EL (cell line): ENCODE measurements around the gene LCN15.
A peak's percentile ranks its signal among the peaks of the same experiment; 100 is the strongest.
"Not testable (repeated sequence)": the region's sequence is repeated elsewhere in the genome, so short reads cannot be mapped to it uniquely, and the experiment has no call there.

Experiments
- DNase-seq: peaks from one replicate; pipeline ENCODE4 v3.0.0-alpha.2; 2016

LCN15 gene, protein sequence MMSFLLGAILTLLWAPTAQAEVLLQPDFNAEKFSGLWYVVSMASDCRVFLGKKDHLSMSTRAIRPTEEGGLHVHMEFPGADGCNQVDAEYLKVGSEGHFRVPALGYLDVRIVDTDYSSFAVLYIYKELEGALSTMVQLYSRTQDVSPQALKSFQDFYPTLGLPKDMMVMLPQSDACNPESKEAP

DNA sequence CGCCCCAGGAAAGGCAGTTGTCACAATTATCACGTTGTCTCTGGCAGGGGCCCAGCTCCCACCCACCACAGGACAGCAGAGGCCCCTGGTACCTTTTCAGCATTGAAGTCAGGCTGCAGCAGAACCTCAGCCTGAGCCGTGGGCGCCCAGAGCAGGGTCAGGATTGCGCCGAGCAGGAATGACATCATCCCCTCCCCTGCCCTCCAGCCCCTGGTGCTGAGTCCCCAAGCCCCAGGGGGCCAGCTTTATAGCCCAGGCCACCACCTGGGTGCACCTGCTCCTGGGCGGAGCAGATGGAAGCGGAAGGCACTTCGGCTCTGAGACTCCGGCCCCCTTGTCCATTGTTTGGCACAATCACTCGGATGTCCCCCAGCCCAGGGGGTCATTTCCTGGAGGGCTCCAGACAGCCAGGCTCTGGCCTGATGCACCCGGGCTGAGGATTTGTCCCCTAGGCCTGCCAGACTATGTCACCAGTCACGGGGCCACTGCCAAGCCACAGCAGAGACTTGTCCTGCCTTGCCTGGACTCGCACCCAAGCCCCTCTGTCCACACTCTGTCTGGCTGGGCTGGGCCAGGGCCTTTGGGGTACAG is at the start of gene LCN15:
Gene LCN15 (minus strand): TSS at position 218 of the 591 bp plus-strand sequence. CDS start 30 bp downstream, at position 188.
- no peak for DNase-seq

DNA sequence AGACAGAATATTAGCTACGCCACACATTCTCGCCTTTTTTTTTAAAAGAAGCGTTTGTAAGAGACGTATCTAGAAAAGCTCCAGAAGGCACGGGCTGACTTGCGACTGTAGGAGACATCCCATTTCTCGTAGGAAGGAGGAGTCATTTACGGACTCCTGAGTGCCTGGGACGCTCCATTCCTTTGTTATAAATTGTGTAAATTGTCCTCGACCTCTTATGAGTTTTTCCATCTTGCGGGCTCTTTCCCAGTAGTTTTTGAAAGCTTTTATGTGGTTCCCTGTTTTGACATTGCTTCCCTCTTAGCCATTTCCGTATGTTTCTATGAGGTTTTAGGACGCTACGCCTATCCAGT is 44.5 kb upstream of the LCN15 start:
- DNase-seq, result peak; percentile 40

DNA sequence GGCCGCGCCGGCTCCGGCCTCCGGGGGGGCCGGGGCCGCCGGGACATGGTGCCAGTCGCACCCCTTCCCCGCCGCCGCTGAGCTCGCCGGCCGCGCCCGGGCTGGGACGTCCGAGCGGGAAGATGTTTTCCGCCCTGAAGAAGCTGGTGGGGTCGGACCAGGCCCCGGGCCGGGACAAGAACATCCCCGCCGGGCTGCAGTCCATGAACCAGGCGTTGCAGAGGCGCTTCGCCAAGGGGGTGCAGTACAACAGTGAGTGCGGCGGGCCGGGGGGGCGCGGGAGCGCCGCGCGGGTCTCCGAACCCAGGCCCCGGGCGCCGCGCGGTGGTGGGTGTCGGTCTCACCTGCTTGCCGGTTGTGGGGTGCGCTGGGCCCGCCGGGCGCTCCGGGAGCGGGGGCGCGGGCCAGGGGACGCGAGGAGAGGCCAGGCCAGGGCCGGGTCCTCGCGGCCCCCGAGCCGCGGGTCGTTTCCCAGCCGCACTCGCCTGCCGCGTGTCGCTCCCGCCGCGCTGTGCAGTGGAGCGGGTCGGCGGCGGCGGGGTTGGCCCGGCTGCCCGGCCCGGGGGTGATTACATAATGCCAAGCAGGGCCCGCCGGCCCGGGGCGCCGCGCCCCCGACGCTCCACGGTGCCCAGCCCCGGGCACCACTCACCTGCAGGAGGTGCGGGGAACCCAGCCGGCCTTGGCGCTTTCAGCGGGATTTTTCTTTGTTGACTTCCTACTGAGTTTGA is 43.9 kb upstream of the LCN15 start:
- DNase-seq, result peak; percentile 19

DNA sequence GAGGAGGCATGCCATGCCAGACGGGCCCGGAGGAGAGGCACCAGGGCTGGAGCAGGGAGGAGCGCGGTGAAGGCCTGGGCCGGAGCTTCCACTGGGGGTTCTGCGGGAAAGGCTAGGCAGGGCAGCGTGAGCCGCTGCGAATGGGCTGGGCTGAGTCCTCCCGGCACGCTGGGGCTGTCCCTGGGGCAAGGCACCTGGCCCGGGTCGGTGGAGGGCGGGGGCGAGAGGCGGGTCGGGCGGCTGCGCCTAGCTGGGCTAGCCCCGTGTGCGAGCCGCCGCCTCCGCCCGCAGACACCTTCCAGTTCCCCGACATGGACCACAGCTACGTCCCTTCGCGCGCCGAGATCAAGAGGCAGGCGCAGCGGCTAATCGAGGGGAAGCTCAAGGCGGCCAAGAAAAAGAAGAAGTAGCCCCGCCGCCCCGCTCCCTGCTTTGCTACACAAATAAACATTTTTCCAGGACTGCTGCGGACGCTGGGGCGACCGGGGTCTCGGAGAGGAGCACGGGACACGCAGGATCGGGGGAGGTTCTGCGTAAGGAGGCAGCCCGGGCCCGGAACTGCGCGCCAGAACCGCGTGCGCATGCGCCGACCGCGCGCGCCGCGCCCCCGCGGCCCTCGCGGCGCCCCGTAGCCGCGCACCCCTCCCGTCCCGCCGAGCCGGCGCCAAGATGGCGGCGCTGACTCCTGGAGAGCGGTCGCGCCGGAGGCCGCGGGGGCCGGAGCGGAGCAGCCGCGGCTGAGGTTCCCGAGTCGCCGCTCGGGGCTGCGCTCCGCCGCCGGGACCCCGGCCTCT is 43.2 kb upstream of the LCN15 start, which contains the start of gene RABL6:
Gene RABL6 (plus strand): TSS at position 668 of the 794 bp plus-strand sequence. CDS start 249 bp downstream, outside the sequence.
- DNase-seq, result peak; percentile 78

DNA sequence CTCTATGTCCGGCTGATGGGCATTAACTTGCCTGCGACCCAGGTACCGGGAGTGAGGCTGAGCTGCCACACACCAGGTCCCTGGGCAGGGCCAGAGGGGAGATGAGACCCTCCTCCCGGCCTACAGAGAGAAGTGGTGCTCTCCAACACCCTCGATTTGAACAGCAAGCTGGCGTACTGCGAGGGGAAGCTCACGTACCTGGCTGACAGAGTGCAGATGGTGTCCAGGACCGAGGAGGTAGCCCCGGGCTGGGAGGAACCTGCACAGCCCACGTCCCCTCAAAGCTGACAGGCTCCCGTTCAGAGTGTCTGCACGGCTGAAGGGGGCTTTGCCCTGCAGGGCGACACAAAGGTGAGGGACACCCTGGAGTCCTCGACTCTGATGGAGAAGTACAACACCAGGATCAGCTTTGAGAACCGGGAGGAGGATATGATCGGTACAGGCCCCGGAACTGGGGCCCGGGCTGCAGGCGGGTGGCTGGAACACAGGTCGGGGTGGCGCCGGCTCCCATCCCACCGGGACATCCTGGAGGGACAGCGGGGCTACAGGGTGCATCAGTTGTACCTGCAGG is 42.4 kb upstream of the LCN15 start:
- no peak for DNase-seq

DNA sequence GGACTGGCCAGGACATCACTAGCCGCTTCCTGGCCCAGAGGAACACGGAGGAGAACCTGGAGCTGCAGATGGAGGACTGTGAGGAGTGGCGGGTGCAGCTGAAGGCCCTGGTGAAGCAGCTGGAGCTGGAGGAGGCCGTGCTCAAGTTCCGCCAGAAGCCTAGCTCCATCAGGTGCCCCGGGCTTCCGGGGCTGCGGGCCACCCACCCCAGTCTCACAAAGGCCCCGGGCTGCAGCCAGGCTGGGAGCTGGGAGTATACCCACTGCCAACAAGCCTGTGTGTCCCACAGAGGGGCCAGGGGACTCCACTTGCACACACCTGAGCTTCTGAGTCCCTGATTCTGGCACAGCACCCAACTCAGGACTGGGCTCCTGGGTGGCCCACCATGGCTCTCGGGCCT is 41.7 kb upstream of the LCN15 start:
- no peak for DNase-seq

DNA sequence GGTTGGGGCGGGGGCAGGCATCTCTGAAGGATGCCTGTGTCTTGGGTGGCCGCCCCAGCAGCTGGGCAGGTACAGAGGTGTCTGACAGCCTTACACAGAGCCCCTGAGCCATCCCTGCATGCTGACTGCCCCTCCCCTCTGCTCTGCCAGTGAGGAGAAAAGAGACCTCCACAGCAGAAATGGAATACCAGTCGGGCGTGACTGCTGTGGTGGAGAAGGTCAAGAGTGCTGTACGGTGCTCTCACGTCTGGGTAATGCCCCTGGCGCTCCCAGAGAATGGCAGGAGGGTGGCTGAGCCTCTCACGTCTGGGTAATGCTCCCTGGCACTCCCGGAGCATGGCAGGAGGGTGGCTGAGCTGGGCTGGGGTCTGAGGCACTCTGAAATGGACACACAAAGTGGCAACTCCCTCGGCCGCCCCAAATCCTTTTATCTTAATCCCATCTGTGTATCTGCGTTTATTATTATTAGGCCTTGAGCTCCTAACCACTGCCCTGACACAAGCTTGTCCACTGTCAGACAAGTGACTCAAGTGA is 41.0 kb upstream of the LCN15 start:
- DNase-seq, result no peak

DNA sequence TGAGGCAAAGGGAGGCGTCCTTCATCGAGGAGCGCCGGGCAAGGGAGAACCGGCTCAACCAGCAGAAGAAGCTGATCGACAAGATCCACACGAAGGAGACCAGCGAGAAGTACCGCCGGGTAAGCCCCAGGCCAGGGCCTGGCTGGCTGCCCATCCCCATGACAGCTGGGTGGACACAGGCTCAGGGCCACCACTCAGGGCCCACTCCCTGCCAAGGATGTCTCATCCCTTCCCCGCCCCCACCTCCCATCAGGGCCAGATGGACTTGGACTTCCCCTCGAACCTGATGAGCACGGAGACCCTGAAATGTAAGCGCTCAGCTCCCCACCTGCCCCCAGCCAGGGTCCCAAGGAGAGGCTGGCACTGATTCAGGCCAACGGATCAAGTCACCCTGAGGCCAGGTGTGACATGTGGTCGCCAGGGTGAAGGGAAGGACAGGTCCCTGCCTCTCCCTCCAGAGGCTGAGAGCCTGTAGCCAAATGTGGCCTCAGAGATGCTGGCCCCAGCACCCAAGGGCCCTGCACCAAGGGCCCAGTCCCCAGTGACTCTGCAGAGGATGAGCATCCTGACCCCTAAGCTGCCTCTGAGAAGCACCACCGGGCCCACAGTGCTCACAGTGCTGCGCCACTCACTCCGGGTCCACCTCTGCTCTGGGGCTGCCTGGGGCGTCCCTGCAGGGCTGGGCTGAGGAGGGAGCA is 40.3 kb upstream of the LCN15 start:
- no peak for DNase-seq

DNA sequence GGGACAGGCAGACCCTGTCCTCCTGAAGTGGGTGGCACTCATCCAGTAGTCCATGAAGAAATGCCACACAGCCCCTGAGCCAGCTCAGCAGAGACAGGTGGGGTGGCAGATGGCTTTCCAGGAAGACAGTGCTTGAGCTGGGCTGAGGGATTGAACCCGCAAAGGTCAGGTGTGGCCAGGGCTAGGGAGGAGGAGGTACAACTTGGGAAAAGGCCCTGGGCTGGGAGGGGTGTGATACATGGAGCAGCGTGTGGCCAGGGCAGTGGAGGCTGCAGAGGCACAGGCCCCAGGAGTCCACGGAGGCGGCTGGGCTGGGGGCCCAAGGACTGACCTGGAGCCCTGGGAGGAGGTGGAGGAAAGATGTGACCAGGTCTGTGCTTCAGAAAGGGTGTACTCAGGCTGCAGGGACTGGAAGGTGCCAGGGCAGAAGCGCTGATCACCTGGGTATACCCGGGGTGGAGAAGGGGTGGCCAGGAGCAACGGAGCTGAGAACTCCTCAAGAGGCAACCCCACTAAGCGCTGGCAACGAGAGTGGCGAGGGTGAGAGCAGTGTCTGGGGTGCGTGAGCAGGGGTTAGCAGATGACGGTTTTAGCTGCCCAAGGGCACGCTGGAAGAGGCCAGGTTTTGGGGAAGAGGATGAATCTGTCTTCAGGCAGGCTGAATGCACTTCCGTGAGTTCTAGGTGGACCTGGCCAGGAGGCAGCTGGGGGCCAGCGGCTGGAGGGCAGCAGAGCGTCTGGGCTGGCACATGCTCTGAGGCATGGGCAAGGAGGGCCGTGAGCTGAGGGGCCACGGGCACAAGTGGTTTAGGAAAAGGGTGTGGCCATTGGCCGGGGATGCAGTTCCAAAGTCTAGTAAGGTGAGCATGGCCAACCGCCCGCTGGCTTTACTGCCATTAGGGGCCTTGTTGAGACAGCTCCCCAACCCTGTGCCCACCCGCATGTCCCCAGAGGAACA is 39.5 kb upstream of the LCN15 start:
- DNase-seq, result no peak

DNA sequence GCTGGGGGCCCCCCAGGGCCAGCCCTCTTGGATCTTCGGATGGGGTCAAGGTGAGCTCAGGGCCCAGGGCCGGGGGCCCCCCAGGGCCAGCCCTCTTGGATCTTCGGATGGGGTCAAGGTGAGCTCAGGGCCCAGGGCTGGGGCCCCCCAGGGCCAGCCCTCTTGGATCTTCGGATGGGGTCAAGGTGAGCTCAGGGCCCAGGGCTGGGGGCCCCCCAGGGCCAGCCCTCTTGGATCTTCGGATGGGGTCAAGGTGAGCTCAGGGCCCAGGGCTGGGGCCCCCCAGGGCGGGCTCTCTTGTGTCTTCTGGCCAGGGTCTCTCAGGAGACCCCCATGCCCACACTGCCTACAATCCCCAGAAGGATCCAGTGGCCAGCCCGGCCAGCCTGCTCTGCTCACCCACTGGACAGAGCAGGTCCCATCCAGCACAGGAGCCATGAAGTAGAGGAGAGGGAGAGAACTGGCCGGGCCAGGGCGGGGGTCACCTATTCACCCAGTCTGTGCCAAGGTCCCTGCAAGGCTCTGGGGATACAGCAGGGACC is 38.8 kb upstream of the LCN15 start:
- not testable (repeated sequence) for DNase-seq

DNA sequence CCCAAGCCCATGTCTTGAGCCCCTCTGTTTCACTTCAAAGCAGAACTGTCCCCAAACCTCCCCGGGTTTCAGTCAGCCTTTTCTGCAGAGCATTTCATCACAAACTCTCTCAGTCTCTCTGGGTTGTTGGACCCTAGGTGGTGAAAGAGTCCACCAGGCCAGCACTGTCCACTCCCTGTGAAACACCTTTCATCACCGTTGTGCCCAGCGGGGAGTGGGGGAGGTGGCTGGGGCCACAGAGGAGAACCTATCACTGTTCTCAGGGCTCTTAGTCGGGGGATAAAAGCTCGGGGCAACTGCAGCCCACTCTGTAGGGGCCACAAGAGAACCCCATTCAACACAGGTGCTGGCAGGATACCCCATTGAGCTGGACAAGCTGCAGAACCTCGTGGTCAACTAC is 38.0 kb upstream of the LCN15 start:
- no peak for DNase-seq

DNA sequence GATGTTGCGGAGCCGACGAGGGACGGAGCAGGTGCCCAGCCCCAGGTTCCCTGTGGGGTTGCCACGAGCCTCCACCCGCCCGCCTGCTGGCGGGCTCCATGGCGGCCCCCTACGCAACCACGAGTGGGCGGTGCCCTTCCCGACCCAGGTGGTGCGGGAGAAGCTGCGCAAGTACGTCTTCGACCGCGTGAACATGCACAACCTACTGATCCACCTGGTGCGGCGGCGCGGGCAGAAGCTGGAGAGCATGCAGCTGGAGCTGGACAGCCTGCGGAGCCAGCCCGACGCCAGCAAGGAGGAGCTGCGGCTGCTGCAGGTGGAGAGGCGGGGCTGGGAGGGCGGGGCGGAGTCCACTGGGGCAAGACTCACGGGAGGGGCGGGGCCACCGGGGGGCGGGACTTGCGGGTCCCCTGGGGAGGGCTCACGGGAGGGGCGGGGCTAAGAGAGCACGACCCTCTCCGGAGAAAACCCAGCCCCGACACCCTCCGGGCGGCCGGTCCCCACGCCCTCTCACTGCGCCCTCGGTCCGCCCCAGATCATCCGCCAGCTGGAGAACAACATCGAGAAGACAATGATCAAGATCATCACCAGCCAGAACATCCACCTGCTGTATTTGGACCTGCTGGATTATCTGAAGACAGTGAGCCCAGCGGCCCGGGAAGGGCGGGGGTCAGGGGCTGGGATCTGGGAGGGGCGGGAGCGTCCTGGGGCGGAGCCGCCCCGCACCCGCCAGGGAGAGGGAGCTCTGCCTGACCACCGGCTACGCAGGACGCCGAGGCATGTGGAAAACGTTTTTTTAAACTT is 35.7 kb upstream of the LCN15 start:
- DNase-seq, result peak; percentile 75

DNA sequence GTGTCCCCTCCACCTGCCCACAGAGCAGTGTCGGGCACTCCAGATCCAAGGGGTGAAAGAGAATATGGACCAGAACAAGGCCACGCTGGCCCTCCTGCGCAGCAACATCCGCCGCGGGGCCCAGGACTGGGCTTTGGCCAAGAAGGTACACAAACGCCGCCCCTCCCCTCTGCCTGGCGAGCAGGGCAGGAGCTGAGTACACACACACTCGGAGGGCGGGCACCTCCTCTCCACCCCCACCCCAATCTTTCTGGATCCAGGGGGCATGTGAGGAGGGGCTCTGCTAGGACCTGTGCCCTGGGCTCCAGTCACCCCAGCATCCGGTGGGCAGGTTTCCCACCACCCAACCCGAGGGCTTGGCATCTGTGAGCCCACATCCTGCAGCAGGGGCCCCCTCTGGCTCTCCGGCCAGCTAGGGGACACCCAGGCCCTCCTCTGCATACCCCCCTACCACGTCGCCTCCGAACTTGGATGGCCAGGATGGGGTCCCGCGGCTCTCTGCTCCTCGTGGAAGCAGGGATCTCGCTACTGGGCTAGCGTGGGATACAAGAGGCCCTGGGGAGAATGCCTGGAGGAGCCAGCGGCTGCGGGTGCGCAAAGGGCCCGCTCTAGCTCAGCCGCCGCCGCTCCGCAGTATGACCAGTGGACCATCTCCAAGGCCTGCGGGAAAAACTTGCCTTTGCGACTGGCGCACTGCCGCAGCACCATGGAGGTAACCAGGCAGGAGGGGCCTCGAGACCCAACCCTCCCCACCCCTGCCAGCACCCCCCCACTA is 34.9 kb upstream of the LCN15 start:
- no peak for DNase-seq

DNA sequence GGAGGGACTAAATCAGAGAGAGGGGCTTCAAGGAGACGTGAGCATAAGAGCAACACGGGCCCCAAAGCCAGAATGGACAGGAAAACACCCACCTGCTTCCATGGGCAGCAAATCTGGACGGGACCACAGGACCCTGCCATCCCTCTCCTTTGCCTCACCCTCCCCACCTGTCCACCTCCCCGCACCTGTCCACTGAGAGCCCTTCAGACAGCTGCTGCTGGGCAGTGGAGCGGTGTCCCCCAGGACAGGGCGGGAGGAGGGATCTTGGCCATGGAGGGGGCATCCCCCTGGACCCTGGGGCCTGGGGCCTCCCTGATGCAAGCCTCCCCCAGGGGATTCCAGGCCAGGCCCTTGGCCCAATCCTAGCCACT is 34.4 kb upstream of the LCN15 start:
- DNase-seq, result no peak

DNA sequence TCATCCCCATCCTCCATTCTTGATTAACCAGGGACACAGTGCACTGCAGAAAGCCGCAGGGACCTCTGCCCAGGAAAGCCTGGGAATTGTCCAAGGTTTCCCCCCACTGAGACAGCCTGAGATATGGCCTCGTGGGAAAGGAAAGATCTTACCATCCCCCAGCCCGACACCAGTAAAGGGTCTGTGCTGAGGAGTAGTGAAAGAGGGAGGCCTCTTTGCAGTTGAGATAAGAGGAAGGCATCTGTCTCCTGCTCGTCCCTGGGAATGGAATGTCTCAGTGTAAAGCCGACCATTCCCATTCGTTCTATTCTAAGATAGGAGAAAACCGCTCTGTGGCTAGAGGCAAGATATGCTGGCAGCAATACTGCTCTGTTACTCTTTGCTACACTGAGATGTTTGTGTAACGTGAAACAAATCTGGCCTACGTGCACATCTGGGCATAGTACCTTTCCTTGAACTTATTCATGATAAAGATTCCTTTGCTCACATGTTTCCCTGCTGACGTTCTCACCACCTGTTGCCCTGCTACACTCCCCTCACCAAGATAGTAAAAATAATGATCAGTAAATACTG is 32.5 kb upstream of the LCN15 start:
- not testable (repeated sequence) for DNase-seq

DNA sequence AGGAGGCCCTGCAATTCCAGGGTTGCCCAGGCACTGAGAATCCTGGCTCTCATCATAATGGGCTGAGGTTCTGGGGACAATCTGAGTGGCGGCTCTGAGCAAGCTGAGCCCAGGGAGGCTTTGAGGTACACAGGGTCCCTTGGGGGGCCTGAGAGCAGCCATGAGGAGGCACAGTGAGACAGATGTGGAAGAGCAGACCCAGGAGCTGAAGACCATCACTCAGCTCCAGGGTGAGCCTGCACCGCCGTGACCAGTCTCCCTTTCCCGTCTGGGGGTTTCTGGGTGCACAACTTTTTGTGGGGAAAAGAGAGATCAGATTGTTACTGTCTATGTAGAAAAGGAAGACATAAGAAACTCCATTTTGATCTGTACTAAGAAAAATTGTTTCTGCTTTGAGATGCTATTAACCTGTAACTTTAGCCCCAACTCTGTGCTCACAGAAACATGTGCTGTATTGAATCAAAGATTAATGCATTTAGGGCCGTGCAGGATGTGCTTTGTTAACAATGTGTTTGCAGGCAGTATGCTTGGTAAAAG is 32.0 kb upstream of the LCN15 start, which contains the start of gene CCDC183:
Gene CCDC183 (plus strand): TSS at position 101 of the 537 bp plus-strand sequence. CDS start 60 bp downstream, at position 161.
- DNase-seq, result no peak

DNA sequence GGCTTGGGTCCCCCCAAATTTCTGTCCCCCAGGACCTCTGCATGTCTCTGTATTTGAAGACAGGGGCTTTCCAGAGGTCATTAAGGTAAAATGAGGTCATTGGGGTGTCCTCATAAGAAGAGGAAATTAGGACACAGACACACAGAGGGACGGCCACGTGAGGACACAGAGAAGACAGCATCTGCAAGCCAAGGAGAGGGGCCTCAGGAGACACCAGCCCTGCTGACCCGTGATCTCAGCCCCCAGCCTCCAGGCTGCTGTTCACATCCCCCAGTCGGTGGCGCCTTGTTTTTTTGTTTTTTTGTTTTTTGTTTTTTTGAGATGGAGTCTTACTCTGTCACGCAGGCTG is 30.7 kb upstream of the LCN15 start:
- DNase-seq, result no peak

DNA sequence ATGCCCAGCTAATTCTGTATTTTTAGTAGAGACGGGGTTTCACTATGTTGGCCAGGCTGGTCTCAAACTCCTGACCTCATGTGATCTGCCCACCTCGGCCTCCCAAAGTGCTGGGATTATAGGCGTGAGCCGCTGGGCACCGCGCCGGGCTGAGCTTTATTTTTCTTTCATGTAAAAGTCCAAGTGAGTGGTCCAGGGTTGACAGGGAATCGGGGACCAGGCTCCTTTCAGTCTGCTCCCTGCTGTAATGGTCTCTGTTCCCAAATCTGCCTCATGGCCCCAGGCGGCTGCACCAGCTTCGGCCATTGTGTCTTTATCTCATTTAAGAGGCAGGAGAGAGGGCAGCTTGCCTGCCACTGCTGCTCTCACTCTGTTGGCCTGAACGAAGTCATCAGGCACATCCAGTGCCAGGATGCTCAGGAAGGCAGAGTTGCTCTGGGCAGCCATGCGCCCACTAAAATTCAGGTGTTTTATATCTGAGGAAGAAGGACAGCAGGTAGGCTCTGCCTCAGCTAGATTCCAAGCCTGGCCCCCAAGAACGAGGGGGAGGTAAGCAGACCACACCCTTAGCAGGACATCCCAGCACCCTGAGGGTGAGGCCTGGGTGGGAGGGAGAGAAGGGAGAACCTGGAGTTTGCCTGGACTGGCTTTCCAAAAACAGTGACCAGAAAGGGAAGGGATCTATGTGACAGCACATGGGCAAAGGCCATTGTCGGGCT is 30.1 kb upstream of the LCN15 start:
- no peak for DNase-seq
